SH-SY5Y (cell line): ENCODE measurements around the gene KLC1.

Experiments
- GATA2 ChIP-seq: IDR thresholded peaks from 2 replicates; pipeline ENCODE4 v1.6.1; 2011; ENCODE audit warnings: mild to moderate bottlenecking, low read depth, low read length
- GATA3 ChIP-seq: IDR thresholded peaks from 2 replicates; pipeline ENCODE4 v1.6.1; 2011; ENCODE audit warnings: low read depth, mild to moderate bottlenecking, low read length, moderate library complexity

GRCh38 chr14:103706551-103707328 is 77.7 kb downstream of the KLC1 start:
- TF ChIP-seq GATA3 (no peak), GATA2 (no peak)
